ENCODE data around the gene LINGO3. TPM values are rescaled to one million over a fixed set of nuclear protein-coding genes. Genes with fewer than 3 reads are reported as not detected.

The LINGO3 gene
- total and polyA plus RNA-seq, 2 experiments from 2014 or later, result 0.29 to 0.45 TPM

DNA sequence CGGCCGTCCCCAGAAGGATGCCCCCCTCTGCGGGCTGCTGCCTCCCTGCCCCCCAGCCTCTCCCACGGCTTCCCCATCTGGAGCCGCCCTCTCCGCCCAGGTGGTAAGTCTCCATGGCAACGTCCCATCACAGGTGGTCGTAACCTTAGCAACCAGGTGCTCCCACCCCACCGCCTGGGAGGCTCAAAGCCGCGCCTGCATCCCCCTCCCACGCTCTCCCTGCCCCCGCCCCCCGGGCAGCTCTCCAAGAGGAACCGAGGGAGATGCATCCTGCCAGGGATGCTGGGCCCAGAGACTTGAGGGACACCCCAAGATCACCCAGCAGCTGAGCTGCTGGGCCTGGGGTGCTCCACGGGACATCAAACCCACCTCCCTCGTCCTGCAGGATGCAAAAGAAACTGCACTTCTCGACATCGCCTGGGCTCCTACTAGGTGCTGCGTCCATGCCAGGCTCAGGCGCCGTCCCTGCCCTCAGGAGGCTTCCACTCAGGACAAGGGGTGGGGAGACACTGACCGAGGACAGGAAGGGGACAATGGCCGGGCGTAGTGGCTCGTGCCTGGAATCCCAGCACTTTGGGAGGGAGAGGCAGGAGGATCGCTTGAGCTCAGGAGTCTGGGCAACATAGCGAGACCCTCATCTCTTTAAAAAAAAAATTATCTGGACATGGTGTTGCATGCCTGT lies 5.0 kb upstream of the LINGO3 start:
- peaks cover 18% of the 10 kb centered on the region for H3K27me3 ChIP-seq (ENCODE audit: insufficient read depth)

More for the DNA sequence above, 5.0 kb upstream of the LINGO3 start:
- Histone ChIP-seq H3K4me1 (ENCODE audit: insufficient read depth) (no peaks in the 10 kb centered on the region), H4K20me1 (replicated peaks; ENCODE audit: insufficient read depth) (no peaks in the 10 kb centered on the region), H2AFZ (no peak overlapping the region), H3K79me2 (replicated peaks; ENCODE audit: insufficient read depth) (no peaks in the 10 kb centered on the region), H3F3A (replicated peaks; ENCODE audit: low read depth) (no peaks in the 10 kb centered on the region), H3K9me2 (ENCODE audit: insufficient read depth) (no peaks in the 10 kb centered on the region), H3K4me3 (no peak overlapping the region), H3K36me3 (ENCODE audit: insufficient read depth) (no peaks in the 10 kb centered on the region), H3K27ac (ENCODE audit: low read depth) (no peak overlapping the region), H3K4me2 (peak overlapping the region; percentile 48; the same call in 1 of the 2 replicates)
- H3K9me3 Mint-ChIP-seq, result peaks cover 6% of the 10 kb centered on the region; the same call in 1 of the 3 replicates
- TF ChIP-seq CTCF (conservative IDR thresholded peaks at IDR 0.05; ENCODE audit: low read depth in 2 of 2) (0 out of 4 replicates have a peak, but pooled peaks of 1 of the 2 experiments have one; percentile 7), CREB1 (CRISPR knock-in tag; IDR thresholded peaks at IDR 0.05; ENCODE audit: low read depth) (no peak), POLR2AphosphoS5 (IDR thresholded peaks at IDR 0.05; ENCODE audit: low read depth) (no peak)
- TF ChIP-seq, protein P1, sequence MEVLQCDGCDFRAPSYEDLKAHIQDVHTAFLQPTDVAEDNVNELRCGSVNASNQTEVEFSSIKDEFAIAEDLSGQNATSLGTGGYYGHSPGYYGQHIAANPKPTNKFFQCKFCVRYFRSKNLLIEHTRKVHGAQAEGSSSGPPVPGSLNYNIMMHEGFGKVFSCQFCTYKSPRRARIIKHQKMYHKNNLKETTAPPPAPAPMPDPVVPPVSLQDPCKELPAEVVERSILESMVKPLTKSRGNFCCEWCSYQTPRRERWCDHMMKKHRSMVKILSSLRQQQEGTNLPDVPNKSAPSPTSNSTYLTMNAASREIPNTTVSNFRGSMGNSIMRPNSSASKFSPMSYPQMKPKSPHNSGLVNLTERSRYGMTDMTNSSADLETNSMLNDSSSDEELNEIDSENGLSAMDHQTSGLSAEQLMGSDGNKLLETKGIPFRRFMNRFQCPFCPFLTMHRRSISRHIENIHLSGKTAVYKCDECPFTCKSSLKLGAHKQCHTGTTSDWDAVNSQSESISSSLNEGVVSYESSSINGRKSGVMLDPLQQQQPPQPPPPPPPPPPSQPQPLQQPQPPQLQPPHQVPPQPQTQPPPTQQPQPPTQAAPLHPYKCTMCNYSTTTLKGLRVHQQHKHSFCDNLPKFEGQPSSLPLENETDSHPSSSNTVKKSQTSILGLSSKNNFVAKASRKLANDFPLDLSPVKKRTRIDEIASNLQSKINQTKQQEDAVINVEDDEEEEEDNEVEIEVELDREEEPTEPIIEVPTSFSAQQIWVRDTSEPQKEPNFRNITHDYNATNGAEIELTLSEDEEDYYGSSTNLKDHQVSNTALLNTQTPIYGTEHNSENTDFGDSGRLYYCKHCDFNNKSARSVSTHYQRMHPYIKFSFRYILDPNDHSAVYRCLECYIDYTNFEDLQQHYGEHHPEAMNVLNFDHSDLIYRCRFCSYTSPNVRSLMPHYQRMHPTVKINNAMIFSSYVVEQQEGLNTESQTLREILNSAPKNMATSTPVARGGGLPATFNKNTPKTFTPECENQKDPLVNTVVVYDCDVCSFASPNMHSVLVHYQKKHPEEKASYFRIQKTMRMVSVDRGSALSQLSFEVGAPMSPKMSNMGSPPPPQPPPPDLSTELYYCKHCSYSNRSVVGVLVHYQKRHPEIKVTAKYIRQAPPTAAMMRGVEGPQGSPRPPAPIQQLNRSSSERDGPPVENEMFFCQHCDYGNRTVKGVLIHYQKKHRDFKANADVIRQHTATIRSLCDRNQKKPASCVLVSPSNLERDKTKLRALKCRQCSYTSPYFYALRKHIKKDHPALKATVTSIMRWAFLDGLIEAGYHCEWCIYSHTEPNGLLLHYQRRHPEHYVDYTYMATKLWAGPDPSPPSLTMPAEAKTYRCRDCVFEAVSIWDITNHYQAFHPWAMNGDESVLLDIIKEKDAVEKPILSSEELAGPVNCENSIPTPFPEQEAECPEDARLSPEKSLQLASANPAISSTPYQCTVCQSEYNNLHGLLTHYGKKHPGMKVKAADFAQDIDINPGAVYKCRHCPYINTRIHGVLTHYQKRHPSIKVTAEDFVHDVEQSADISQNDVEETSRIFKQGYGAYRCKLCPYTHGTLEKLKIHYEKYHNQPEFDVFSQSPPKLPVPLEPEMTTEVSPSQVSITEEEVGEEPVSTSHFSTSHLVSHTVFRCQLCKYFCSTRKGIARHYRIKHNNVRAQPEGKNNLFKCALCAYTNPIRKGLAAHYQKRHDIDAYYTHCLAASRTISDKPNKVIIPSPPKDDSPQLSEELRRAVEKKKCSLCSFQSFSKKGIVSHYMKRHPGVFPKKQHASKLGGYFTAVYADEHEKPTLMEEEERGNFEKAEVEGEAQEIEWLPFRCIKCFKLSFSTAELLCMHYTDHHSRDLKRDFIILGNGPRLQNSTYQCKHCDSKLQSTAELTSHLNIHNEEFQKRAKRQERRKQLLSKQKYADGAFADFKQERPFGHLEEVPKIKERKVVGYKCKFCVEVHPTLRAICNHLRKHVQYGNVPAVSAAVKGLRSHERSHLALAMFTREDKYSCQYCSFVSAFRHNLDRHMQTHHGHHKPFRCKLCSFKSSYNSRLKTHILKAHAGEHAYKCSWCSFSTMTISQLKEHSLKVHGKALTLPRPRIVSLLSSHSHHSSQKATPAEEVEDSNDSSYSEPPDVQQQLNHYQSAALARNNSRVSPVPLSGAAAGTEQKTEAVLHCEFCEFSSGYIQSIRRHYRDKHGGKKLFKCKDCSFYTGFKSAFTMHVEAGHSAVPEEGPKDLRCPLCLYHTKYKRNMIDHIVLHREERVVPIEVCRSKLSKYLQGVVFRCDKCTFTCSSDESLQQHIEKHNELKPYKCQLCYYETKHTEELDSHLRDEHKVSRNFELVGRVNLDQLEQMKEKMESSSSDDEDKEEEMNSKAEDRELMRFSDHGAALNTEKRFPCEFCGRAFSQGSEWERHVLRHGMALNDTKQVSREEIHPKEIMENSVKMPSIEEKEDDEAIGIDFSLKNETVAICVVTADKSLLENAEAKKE (CRISPR knock-in tag; IDR thresholded peaks at IDR 0.05), result no peak
- peaks cover 24% of the 10 kb centered on the region for H3K27me3 Mint-ChIP-seq (ENCODE audit: insufficient read depth, low read depth, poor library complexity)
- peak; percentile 91 for DNase-seq (ENCODE audit: low spot score)
- H3K4me1 Mint-ChIP-seq, result peaks cover 3% of the 10 kb centered on the region; the same call in 2 of the 3 replicates
- no peak overlapping the region for H3K27ac Mint-ChIP-seq
- ATAC-seq, result peak; percentile 55
- no peaks in the 10 kb centered on the region for H3K36me3 Mint-ChIP-seq (ENCODE audit: low read depth)
- H3K4me3 Mint-ChIP-seq, result no peak overlapping the region

Measured in GM23338 (cell line).